Sigmoid colon (tissue), 4 donors: ENCODE results near the gene SSR1.

Experiments used
- POLR2A ChIP-seq, 2 donors: fragments of 450-650 bp; IDR thresholded peaks; one replicate each; pipeline ENCODE4 v1.6.1; 2016; ENCODE audit warnings: antibody characterized with exemption in 2 of 2, mild to moderate bottlenecking in 2 of 2, moderate library complexity in 2 of 2
- POLR2AphosphoS5 ChIP-seq, 4 donors: sonication (generic); formaldehyde crosslinking; IDR thresholded peaks; one replicate each; pipeline ENCODE4 v1.6.1; 2017; ENCODE audit warnings: antibody characterized with exemption in 4 of 4
- TF ChIP-seq, protein P1 (sequence below), 4 experiments: fragments of 450-650 bp in 3 of 4; fragments of 200-600 bp in 1 of 4; IDR thresholded peaks; one replicate each; pipeline ENCODE4 v1.5.1; 2016 to 2019; ENCODE audit warnings: antibody characterized with exemption in 4 of 4, mild to moderate bottlenecking in 3 of 4, moderate library complexity in 2 of 4

DNA sequence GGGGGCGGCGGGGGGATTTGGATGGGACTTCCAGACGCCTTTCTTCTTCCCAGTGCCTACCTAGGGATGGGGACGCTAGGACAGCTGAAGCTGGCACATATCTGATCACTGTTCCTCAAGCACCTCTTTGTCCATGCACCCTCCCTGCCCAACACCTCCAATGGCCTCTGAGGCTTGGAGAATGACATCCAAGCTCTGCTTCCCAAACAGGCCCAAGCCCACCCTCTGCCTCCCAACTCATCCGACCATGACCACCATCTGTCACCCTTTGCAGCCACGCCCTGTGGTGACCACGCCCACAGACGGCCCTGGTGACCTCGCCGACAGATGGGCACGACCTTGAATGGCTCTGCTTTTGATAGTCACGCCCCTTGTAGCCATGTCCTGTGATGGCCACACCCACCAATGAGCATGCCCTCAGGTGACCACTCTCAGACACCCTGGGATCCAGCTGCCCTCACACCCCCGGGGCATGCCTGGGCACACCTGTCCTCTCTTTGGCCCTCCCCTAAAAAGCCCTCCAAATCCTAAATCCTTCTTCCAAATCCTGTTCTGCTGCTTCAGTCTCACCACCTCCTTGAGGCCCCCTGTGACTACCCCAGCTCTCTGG is 51.0 kb downstream of the SSR1 start:
- TF ChIP-seq, protein P1, sequence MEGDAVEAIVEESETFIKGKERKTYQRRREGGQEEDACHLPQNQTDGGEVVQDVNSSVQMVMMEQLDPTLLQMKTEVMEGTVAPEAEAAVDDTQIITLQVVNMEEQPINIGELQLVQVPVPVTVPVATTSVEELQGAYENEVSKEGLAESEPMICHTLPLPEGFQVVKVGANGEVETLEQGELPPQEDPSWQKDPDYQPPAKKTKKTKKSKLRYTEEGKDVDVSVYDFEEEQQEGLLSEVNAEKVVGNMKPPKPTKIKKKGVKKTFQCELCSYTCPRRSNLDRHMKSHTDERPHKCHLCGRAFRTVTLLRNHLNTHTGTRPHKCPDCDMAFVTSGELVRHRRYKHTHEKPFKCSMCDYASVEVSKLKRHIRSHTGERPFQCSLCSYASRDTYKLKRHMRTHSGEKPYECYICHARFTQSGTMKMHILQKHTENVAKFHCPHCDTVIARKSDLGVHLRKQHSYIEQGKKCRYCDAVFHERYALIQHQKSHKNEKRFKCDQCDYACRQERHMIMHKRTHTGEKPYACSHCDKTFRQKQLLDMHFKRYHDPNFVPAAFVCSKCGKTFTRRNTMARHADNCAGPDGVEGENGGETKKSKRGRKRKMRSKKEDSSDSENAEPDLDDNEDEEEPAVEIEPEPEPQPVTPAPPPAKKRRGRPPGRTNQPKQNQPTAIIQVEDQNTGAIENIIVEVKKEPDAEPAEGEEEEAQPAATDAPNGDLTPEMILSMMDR (IDR thresholded peaks at IDR 0.05) = no peak
- TF ChIP-seq POLR2AphosphoS5 (IDR thresholded peaks at IDR 0.05) = no peak
- TF ChIP-seq POLR2A (IDR thresholded peaks at IDR 0.05) = no peak
